Calu3 (cell line): Measurements from ENCODE around the gene KRTAP20-1. TPM values are rescaled to one million over a fixed set of nuclear protein-coding genes. Genes with fewer than 3 reads are reported as not detected.

ENCODE experiments used
- BruUV-seq: library from RNA; stranded (reverse); fragments of 400-500 nt; replicated peaks from 2 replicates; lab custom pipeline; 2021; lab: Mats Ljungman, UMichigan
- CTCF ChIA-PET: fragments of 300-600 bp; sonication (Branson Sonifier 250); formaldehyde crosslinking; loops from one replicate; lab custom pipeline; 2022; ENCODE audit warnings: antibody characterized with exemption; lab: Charles Lee
- DNase-seq: peaks from one replicate; pipeline ENCODE4 v3.0.0; 2022
- H3K27ac Mint-ChIP-seq: one replicate; pipeline ENCODE4 v1.8.0; 2022; ENCODE audit warnings: mixed read lengths; ENCODE audit not compliant: unreplicated experiment
- H3K27me3 Mint-ChIP-seq: one replicate; pipeline ENCODE4 v1.8.0; 2022; ENCODE audit warnings: mixed read lengths; ENCODE audit not compliant: unreplicated experiment
- H3K36me3 Mint-ChIP-seq: one replicate; pipeline ENCODE4 v1.8.0; 2022; ENCODE audit warnings: mild to moderate bottlenecking, moderate library complexity, mixed read lengths; ENCODE audit not compliant: insufficient read depth, unreplicated experiment
- H3K4me1 Mint-ChIP-seq: one replicate; pipeline ENCODE4 v1.8.0; 2022; ENCODE audit warnings: mild to moderate bottlenecking, low read depth, mixed read lengths; ENCODE audit not compliant: unreplicated experiment
- H3K4me3 Mint-ChIP-seq: one replicate; pipeline ENCODE4 v1.8.0; 2022; ENCODE audit warnings: mild to moderate bottlenecking, low read depth, moderate library complexity, mixed read lengths; ENCODE audit not compliant: unreplicated experiment
- H3K9me3 Mint-ChIP-seq: one replicate; pipeline ENCODE4 v1.8.0; 2022; ENCODE audit warnings: low read depth, mixed read lengths; ENCODE audit not compliant: unreplicated experiment
- CTCF ChIP-seq: fragments of 200-600 bp; IDR thresholded peaks from one replicate; pipeline ENCODE4 v1.8.0; 2022; ENCODE audit warnings: antibody characterized with exemption; ENCODE audit not compliant: unreplicated experiment
- intact Hi-C: fragments of 100-400 bp; cut with micrococcal nuclease; formaldehyde crosslinking; loops from one replicate; pipeline ENCODE4 v1.10.0; 2022; ENCODE audit not compliant: unreplicated experiment
- total RNA-seq: library from RNA; stranded (reverse); gene quantifications from 2 replicates; pipeline ENCODE4 v1.2.3, GENCODE V29; 2022

Gene KRTAP20-1
- total RNA-seq, 1 experiment from 2014 or later = not detected

- Mint-ChIP-seq H3K4me3 (no peak within 1 kb of the TSS), H3K36me3 (no peaks in the 10 kb centered on the region), H3K9me3 (peaks cover 13% of the 10 kb centered on the region), H3K27me3 (no peaks in the 10 kb centered on the region), H3K27ac (no peak within 1 kb of the TSS), H3K4me1 (no peaks in the 10 kb centered on the region)
- no peak for DNase-seq
- no TSS peak for BruUV-seq
- TF ChIP-seq CTCF = no peak
- CTCF ChIA-PET = no interaction called here
- intact Hi-C loops = no loop called here
Observed at GRCh38 chr21:30598802-30599201, 17.4 kb upstream of the KRTAP20-1 start, which contains the start of gene KRTAP6-2. Gene KRTAP6-2 (minus strand): TSS chr21:30598902. CDS start chr21:30598874, 28 bp downstream.

- TF ChIP-seq CTCF = no peak
- Mint-ChIP-seq H3K9me3 (peaks cover 16% of the 10 kb centered on the region), H3K27me3 (no peaks in the 10 kb centered on the region), H3K4me3 (no peak within 1 kb of the TSS), H3K27ac (no peak within 1 kb of the TSS), H3K36me3 (no peaks in the 10 kb centered on the region), H3K4me1 (no peaks in the 10 kb centered on the region)
- CTCF ChIA-PET = interaction anchor here (0.6 kb wide), 1 partner anchor 189 kb away, joined by 3 read pairs; no protein-coding TSS in a partner anchor
- intact Hi-C loops = no loop called here
- BruUV-seq = no TSS peak
- DNase-seq = no peak
Observed at GRCh38 chr21:30600787-30601186, 15.4 kb upstream of the KRTAP20-1 start, which contains the start of gene KRTAP22-1. Gene KRTAP22-1 (plus strand): TSS chr21:30601087.

- intact Hi-C loops = no loop called here
- Mint-ChIP-seq H3K36me3 (no peaks in the 10 kb centered on the region), H3K9me3 (peaks cover 15% of the 10 kb centered on the region), H3K27me3 (no peaks in the 10 kb centered on the region), H3K27ac (no peak overlapping the region), H3K4me3 (no peak overlapping the region), H3K4me1 (no peaks in the 10 kb centered on the region)
- DNase-seq = no peak
- BruUV-seq = no TSS peak
- CTCF ChIA-PET = no interaction called here
- TF ChIP-seq CTCF = no peak
Observed at GRCh38 chr21:30605968-30606367, 10.3 kb upstream of the KRTAP20-1 start.

GRCh38 chr21:30612132-30612531 is 4.1 kb upstream of the KRTAP20-1 start:
- H3K9me3 Mint-ChIP-seq = peaks cover 6% of the 10 kb centered on the region
- H3K27me3 Mint-ChIP-seq = no peaks in the 10 kb centered on the region
- no peak overlapping the region for H3K4me3 Mint-ChIP-seq
- no peak for TF ChIP-seq CTCF
- DNase-seq = no peak
- H3K27ac Mint-ChIP-seq = no peak overlapping the region
- intact Hi-C loops = no loop called here
- CTCF ChIA-PET = no interaction called here
- no TSS peak for BruUV-seq
- H3K4me1 Mint-ChIP-seq = no peaks in the 10 kb centered on the region
- H3K36me3 Mint-ChIP-seq = no peaks in the 10 kb centered on the region
